SU-DHL-6 (cell line): Measurements from ENCODE around the gene LRP1B.

Experiments used
- H2AFZ ChIP-seq: fragments of 200-600 bp; sonication (generic); 2 replicates; pipeline ENCODE4 v1.6.1; 2014; ENCODE audit warnings: low read depth, mild to moderate bottlenecking, moderate library complexity, mixed read lengths, antibody characterized with exemption, low read length; ENCODE audit not compliant: severe bottlenecking
- H3F3A ChIP-seq: fragments of 200-600 bp; shearing (Covaris generic); 2 replicates; pipeline ENCODE4 v1.6.0; 2016; ENCODE audit warnings: antibody characterized with exemption, mild to moderate bottlenecking; ENCODE audit not compliant: insufficient read depth
- H3K27ac ChIP-seq: fragments of 200-600 bp; sonication (generic); 2 replicates; pipeline ENCODE4 v1.5.1; 2016; ENCODE audit warnings: low read depth, mild to moderate bottlenecking, low read length, moderate library complexity, mixed read lengths
- H3K27me3 ChIP-seq: fragments of 200-600 bp; sonication (generic), shearing (Covaris generic); 2 replicates; pipeline ENCODE4 v1.6.0; 2014; ENCODE audit warnings: mild to moderate bottlenecking, low read length
- H3K36me3 ChIP-seq: fragments of 200-600 bp; sonication (generic); 2 replicates; pipeline ENCODE4 v1.6.1; 2014; ENCODE audit warnings: mild to moderate bottlenecking, low read length, mixed read lengths
- H3K4me2 ChIP-seq: fragments of 300-600, 200-600 bp; shearing (Covaris generic), sonication (generic); 2 replicates; pipeline ENCODE4 v1.6.0; 2014; ENCODE audit warnings: low read length, low read depth, mild to moderate bottlenecking; ENCODE audit not compliant: poor library complexity, severe bottlenecking
- H3K4me3 ChIP-seq: fragments of 200-600 bp; sonication (generic); 2 replicates; pipeline ENCODE4 v1.5.1; 2014; ENCODE audit warnings: antibody characterized with exemption, low read length, mild to moderate bottlenecking, mixed read lengths; ENCODE audit not compliant: insufficient read depth, poor library complexity, severe bottlenecking
- H3K79me2 ChIP-seq: fragments of 200-600 bp; sonication (generic); 2 replicates; pipeline ENCODE4 v1.6.1; 2014; ENCODE audit warnings: mild to moderate bottlenecking, low read length, moderate library complexity; ENCODE audit not compliant: insufficient read depth
- H3K9ac ChIP-seq: fragments of 200-600 bp; sonication (generic); 2 replicates; pipeline ENCODE4 v1.7.0; 2014; ENCODE audit warnings: mild to moderate bottlenecking, low read length
- H3K9me2 ChIP-seq: fragments of 200-600 bp; sonication (generic); replicated peaks from 2 replicates; pipeline ENCODE4 v1.6.1; 2014; ENCODE audit warnings: low read length; ENCODE audit not compliant: insufficient read depth
- H3K9me3 ChIP-seq: fragments of 200-600 bp; sonication (generic); 2 replicates; pipeline ENCODE4 v1.6.1; 2014; ENCODE audit warnings: low read length, mixed read lengths; ENCODE audit not compliant: insufficient read depth
- H4K20me1 ChIP-seq: fragments of 200-600 bp; sonication (generic); 2 replicates; pipeline ENCODE4 v1.6.1; 2014; ENCODE audit warnings: low read depth, mild to moderate bottlenecking, antibody characterized with exemption, low read length, moderate library complexity, mixed read lengths
- CTCF ChIP-seq: fragments of 200-600 bp; sonication (generic); IDR thresholded peaks from one replicate; pipeline ENCODE4 v1.5.1; 2017; ENCODE audit warnings: antibody characterized with exemption, mild to moderate bottlenecking, low read length, moderate library complexity; ENCODE audit not compliant: insufficient read depth, poor library complexity, severe bottlenecking
- EZH2phosphoT487 ChIP-seq: fragments of 200-600 bp; sonication (generic), shearing (Covaris generic); conservative IDR thresholded peaks from 2 replicates; pipeline ENCODE4 v1.6.1; 2018; ENCODE audit warnings: mild to moderate bottlenecking, antibody characterized with exemption, low read length, moderate library complexity, mixed read lengths

Gene LRP1B

DNA sequence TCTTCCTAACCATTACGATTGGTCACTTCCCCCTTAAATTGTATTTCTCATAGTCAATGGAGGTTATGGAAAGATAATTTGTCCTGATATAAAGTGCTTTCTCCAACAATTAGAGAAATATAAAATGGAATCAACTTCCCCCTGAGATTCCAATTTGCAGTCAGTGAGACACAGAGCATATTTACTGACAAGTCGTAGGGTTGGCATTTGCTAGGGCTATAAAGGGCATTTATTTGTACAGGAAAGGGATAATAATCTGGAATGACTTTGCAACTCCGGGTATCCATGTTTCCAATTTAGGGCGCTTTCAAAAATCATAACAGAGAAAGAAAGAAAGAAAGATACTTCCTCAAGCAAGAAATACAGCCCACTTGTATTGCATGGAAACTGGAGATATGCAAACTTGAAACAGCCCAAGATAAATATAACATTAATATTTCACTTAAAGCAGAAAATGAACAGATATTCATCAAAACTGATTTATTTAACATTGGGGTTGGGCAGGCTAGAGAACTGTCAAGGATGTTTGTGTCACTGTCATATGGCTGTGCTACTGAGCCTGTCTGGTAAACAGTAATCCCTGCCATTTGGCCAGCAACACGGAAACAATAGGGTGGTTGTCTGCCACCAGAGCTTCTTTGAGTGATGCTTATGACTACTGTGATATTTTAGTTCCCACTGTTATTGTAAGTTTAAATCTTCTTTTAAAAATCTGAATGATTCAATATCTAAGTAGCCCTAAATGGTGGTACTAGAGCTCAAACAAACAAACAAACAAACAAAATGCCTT, 621.8 kb downstream of the LRP1B start:
- Histone ChIP-seq H3K4me3 (no peak overlapping the region), H2AFZ (no peak overlapping the region), H4K20me1 (no peaks in the 10 kb centered on the region), H3K9me3 (no peaks in the 10 kb centered on the region), H3K27me3 (no peaks in the 10 kb centered on the region), H3K27ac (no peak overlapping the region), H3K36me3 (no peaks in the 10 kb centered on the region), H3K79me2 (no peaks in the 10 kb centered on the region), H3K4me2 (no peak overlapping the region), H3F3A (no peaks in the 10 kb centered on the region), H3K9me2 (no peaks in the 10 kb centered on the region), H3K9ac (no peak overlapping the region)
- no peak for TF ChIP-seq EZH2phosphoT487
- TF ChIP-seq CTCF, result no peak

GRCh38 chr2:141508086-141508752, 622.6 kb downstream of the LRP1B start:
- TF ChIP-seq EZH2phosphoT487 (no peak), CTCF (no peak)
- no peaks in the 10 kb centered on the region for H3K27me3 ChIP-seq
- H3K4me2 ChIP-seq, result no peak overlapping the region
- H4K20me1 ChIP-seq, result no peaks in the 10 kb centered on the region
- no peak overlapping the region for H3K4me3 ChIP-seq
- H3K9ac ChIP-seq, result no peak overlapping the region
- no peaks in the 10 kb centered on the region for H3F3A ChIP-seq
- no peak overlapping the region for H2AFZ ChIP-seq
- H3K27ac ChIP-seq, result no peak overlapping the region
- H3K9me2 ChIP-seq, result no peaks in the 10 kb centered on the region
- H3K9me3 ChIP-seq, result no peaks in the 10 kb centered on the region
- no peaks in the 10 kb centered on the region for H3K79me2 ChIP-seq
- H3K36me3 ChIP-seq, result no peaks in the 10 kb centered on the region

GRCh38 chr2:141506135-141506534, 624.7 kb downstream of the LRP1B start:
- no peaks in the 10 kb centered on the region for H3K27me3 ChIP-seq
- TF ChIP-seq CTCF (no peak), EZH2phosphoT487 (no peak)
- H4K20me1 ChIP-seq, result no peaks in the 10 kb centered on the region
- H3K27ac ChIP-seq, result no peak overlapping the region
- H3F3A ChIP-seq, result no peaks in the 10 kb centered on the region
- no peaks in the 10 kb centered on the region for H3K9me3 ChIP-seq
- H2AFZ ChIP-seq, result no peak overlapping the region
- no peak overlapping the region for H3K4me2 ChIP-seq
- no peaks in the 10 kb centered on the region for H3K36me3 ChIP-seq
- no peaks in the 10 kb centered on the region for H3K79me2 ChIP-seq
- H3K9ac ChIP-seq, result no peak overlapping the region
- H3K4me3 ChIP-seq, result no peak overlapping the region
- H3K9me2 ChIP-seq, result no peaks in the 10 kb centered on the region
